ENCODE results near the gene TRAF6. TPM values are rescaled to one million over a fixed set of nuclear protein-coding genes. Genes with fewer than 3 reads are reported as not detected.

TRAF6 gene
- total RNA-seq, 1 experiment from 2014 or later, result 9.3 TPM

DNA sequence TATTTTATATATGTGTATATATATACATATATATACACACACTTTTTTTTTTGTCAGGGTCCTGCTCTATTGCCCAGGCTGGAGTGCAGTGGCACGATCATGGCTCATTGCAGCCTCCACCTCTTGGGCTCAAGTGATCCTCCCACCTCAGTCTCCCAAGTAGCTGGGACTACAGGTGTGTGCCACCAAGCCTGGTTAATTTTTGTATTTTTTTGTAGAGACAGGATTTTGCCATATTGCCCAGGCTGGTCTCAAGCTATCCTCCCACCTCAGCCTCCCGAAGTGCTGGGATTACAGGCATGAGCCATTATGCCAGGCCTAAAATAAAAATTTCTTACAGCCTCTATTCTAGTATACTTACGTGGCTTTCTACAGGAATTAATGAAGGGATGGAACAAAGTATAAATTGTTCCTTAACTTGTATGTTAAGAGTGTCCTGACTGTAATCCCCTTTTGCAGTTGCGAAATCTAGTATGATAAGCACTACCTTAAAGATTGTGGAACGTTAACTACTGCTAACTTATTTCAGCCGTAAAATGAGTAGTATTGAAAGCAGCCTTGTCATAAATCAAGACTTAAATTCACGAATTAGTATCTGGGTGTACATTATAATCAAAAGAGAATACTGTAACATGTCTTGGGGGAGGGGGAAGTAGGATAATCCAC lies 2.1 kb downstream of the TRAF6 start (continued):
- TF ChIP-seq, protein P1, sequence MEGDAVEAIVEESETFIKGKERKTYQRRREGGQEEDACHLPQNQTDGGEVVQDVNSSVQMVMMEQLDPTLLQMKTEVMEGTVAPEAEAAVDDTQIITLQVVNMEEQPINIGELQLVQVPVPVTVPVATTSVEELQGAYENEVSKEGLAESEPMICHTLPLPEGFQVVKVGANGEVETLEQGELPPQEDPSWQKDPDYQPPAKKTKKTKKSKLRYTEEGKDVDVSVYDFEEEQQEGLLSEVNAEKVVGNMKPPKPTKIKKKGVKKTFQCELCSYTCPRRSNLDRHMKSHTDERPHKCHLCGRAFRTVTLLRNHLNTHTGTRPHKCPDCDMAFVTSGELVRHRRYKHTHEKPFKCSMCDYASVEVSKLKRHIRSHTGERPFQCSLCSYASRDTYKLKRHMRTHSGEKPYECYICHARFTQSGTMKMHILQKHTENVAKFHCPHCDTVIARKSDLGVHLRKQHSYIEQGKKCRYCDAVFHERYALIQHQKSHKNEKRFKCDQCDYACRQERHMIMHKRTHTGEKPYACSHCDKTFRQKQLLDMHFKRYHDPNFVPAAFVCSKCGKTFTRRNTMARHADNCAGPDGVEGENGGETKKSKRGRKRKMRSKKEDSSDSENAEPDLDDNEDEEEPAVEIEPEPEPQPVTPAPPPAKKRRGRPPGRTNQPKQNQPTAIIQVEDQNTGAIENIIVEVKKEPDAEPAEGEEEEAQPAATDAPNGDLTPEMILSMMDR (IDR thresholded peaks at IDR 0.05 in 2 of 3, conservative IDR thresholded peaks at IDR 0.05 in 1 of 3; ENCODE audit: borderline replicate concordance in 1 of 3, insufficient read depth in 1 of 3, low read depth in 2 of 3, low read length in 2 of 3), result no peak
- TF ChIP-seq JUND (IDR thresholded peaks at IDR 0.05) (no peak), ATF3 (IDR thresholded peaks at IDR 0.05) (no peak), CBX3 (IDR thresholded peaks at IDR 0.05; ENCODE audit: low read depth) (no peak), EGR1 (IDR thresholded peaks at IDR 0.05; ENCODE audit: low read depth) (no peak), TCF7L2 (IDR thresholded peaks at IDR 0.05; ENCODE audit: borderline replicate concordance, extremely low read depth, insufficient read depth, insufficient read length) (no peak), FOSL1 (IDR thresholded peaks at IDR 0.05; ENCODE audit: low read depth) (no peak), EZH2 (IDR thresholded peaks at IDR 0.05) (no peak), SP1 (IDR thresholded peaks at IDR 0.05; ENCODE audit: low read depth) (no peak), ELF1 (IDR thresholded peaks at IDR 0.05; ENCODE audit: borderline replicate concordance, low read depth) (no peak)

DNA sequence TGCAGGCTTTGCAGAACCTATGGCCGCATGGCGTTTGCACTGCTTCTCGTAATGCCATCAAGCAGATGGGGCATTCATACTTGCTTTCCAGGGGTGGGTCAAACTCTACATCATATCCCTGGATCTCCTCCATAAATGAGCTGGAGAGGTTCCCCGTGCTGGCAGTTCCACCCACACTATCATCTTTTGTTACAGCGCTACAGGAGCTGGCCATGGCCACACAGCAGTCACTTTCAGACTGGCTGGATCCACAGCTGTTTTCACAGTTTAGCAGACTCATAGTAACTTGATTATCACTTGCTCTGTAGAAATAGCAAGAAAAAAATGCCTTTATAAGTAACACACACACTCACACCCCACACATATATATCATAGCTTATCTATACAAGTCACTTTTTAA lies 8.8 kb downstream of the TRAF6 start:
- Histone ChIP-seq H3K9me2 (ENCODE audit: insufficient read depth) (no peaks in the 10 kb centered on the region), H3K9me3 (ENCODE audit: control insufficient read depth in 1 of 2, insufficient read depth in 1 of 2, low read depth in 1 of 2, low read length in 2 of 2) (no peaks in the 10 kb centered on the region), H3K9ac (ENCODE audit: low read length) (no peak overlapping the region), H3K27me3 (ENCODE audit: insufficient read depth, low read length) (no peaks in the 10 kb centered on the region), H4K20me1 (ENCODE audit: insufficient read depth) (no peaks in the 10 kb centered on the region), H3K27ac (ENCODE audit: low read depth, low read length) (no peak overlapping the region), H3K4me1 (ENCODE audit: control insufficient read depth in 1 of 2, insufficient read depth in 2 of 2, low read length in 2 of 2) (peaks cover 0 to 13% of the 10 kb centered on the region in 2 experiments; a peak in 2 of 4 replicates), H2AFZ (ENCODE audit: low read depth, low read length, poor library complexity, severe bottlenecking) (no peak overlapping the region), H3K36me3 (ENCODE audit: control insufficient read depth in 1 of 2, insufficient read depth in 2 of 2, low read length in 2 of 2) (peaks cover 3 to 10% of the 10 kb centered on the region in 2 experiments; a peak in 1 of 4 replicates), H3K79me2 (ENCODE audit: insufficient read depth, low read length) (peaks cover 12% of the 10 kb centered on the region; the same call in 1 of the 2 replicates), H3K4me3 (replicated peaks in 1 of 2; ENCODE audit: low read depth in 1 of 2, low read length in 2 of 2) (no peak overlapping the region), H3K4me2 (ENCODE audit: low read length) (0 out of 2 replicates have a peak overlapping the region, but pooled peaks have one; percentile 29)
- ATAC-seq (no peak), DNase-seq (ENCODE audit: low read depth, low spot score) (no peak)
- intact Hi-C loops (cut with micrococcal nuclease), result no loop called here
- no TSS peak for BruUV-seq (replicated peaks)
- ChIA-PET RAD21 (ENCODE audit: low non-redundant PET in 1 of 2, low total read pairs in 2 of 2, uncharacterized antibody in 2 of 2, unreplicated experiment in 2 of 2) (no interaction called here), POLR2A (interaction anchor here (0.6 kb wide), 1 partner anchor 9 kb away, joined by 3 read pairs; the partner anchor contains the start of gene TRAF6), CTCF (interaction anchor here (4.0 kb wide), 1 partner anchor 9 kb away, joined by 27 read pairs; no protein-coding TSS in a partner anchor)
- no peak for TF ChIP-seq POLR2AphosphoS5 (IDR thresholded peaks at IDR 0.05; ENCODE audit: low read depth, low read length)
- TF ChIP-seq, protein P2, sequence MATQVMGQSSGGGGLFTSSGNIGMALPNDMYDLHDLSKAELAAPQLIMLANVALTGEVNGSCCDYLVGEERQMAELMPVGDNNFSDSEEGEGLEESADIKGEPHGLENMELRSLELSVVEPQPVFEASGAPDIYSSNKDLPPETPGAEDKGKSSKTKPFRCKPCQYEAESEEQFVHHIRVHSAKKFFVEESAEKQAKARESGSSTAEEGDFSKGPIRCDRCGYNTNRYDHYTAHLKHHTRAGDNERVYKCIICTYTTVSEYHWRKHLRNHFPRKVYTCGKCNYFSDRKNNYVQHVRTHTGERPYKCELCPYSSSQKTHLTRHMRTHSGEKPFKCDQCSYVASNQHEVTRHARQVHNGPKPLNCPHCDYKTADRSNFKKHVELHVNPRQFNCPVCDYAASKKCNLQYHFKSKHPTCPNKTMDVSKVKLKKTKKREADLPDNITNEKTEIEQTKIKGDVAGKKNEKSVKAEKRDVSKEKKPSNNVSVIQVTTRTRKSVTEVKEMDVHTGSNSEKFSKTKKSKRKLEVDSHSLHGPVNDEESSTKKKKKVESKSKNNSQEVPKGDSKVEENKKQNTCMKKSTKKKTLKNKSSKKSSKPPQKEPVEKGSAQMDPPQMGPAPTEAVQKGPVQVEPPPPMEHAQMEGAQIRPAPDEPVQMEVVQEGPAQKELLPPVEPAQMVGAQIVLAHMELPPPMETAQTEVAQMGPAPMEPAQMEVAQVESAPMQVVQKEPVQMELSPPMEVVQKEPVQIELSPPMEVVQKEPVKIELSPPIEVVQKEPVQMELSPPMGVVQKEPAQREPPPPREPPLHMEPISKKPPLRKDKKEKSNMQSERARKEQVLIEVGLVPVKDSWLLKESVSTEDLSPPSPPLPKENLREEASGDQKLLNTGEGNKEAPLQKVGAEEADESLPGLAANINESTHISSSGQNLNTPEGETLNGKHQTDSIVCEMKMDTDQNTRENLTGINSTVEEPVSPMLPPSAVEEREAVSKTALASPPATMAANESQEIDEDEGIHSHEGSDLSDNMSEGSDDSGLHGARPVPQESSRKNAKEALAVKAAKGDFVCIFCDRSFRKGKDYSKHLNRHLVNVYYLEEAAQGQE (IDR thresholded peaks at IDR 0.05; ENCODE audit: low read depth), result no peak
- TF ChIP-seq POLR2A (IDR thresholded peaks at IDR 0.05; ENCODE audit: borderline replicate concordance, extremely low read depth, insufficient read depth, insufficient read length), result no peak
- no peak for TF ChIP-seq ZFX (IDR thresholded peaks at IDR 0.05)
- no peak for TF ChIP-seq CEBPB (IDR thresholded peaks at IDR 0.05; ENCODE audit: low read depth)
- TF ChIP-seq, protein P3, sequence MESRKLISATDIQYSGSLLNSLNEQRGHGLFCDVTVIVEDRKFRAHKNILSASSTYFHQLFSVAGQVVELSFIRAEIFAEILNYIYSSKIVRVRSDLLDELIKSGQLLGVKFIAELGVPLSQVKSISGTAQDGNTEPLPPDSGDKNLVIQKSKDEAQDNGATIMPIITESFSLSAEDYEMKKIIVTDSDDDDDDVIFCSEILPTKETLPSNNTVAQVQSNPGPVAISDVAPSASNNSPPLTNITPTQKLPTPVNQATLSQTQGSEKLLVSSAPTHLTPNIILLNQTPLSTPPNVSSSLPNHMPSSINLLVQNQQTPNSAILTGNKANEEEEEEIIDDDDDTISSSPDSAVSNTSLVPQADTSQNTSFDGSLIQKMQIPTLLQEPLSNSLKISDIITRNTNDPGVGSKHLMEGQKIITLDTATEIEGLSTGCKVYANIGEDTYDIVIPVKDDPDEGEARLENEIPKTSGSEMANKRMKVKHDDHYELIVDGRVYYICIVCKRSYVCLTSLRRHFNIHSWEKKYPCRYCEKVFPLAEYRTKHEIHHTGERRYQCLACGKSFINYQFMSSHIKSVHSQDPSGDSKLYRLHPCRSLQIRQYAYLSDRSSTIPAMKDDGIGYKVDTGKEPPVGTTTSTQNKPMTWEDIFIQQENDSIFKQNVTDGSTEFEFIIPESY (IDR thresholded peaks at IDR 0.05; ENCODE audit: extremely low read depth, insufficient replicate concordance, low read length), result no peak
- TF ChIP-seq EGR1 (IDR thresholded peaks at IDR 0.05; ENCODE audit: low read depth), result no peak
- no peak for TF ChIP-seq EZH2phosphoT487 (IDR thresholded peaks at IDR 0.05; ENCODE audit: borderline replicate concordance)

Measured in HCT116 (cell line).